Upper lobe of left lung (tissue), 6 donors: Measurements from ENCODE around the gene RBFOX2. TPM values are rescaled to one million over a fixed set of nuclear protein-coding genes. Genes with fewer than 3 reads are reported as not detected.

Experiments
- ATAC-seq, 2 donors: fragments of 200-7000 bp; cut with Tn5 transposase; one replicate each; pipeline ENCODE4 v1.9.1; 2022; ENCODE audit warnings: mild to moderate bottlenecking in 2 of 2, moderate library complexity in 2 of 2; ENCODE audit not compliant: low FRiP score in 2 of 2
- DNase-seq, 2 donors: peaks; one replicate each; pipeline ENCODE4 v3.0.0-alpha.2; 2019 to 2020
- H3K27ac ChIP-seq, 4 donors: fragments of 200-600 bp; sonication (generic); one replicate each; pipeline ENCODE4 v1.5.1; 2016 to 2019
- H3K27me3 ChIP-seq, 4 donors: fragments of 200-600 bp; sonication (generic); one replicate each; pipeline ENCODE4 v1.5.1; 2017 to 2019
- H3K36me3 ChIP-seq, 4 donors: fragments of 200-600 bp; sonication (generic); one replicate each; pipeline ENCODE4 v1.5.1; 2016 to 2019
- H3K4me1 ChIP-seq, 4 donors: fragments of 200-600 bp; sonication (generic); one replicate each; pipeline ENCODE4 v1.5.1; 2018 to 2019
- H3K4me3 ChIP-seq, 4 donors: fragments of 200-600 bp; sonication (generic); one replicate each; pipeline ENCODE4 v1.5.1; 2017 to 2019; ENCODE audit warnings: mild to moderate bottlenecking in 2 of 4, moderate library complexity in 1 of 4
- H3K9me3 ChIP-seq, 4 donors: fragments of 200-600 bp; sonication (generic); one replicate each; pipeline ENCODE4 v1.5.1; 2018 to 2019
- CTCF ChIP-seq, 6 experiments: fragments of 450-650 bp in 4 of 6; fragments of 200-600 bp in 2 of 6; sonication (generic) in 2 of 6; IDR thresholded peaks; one replicate each; pipeline ENCODE4 v1.5.1; 2016 to 2019; ENCODE audit warnings: antibody characterized with exemption in 6 of 6
- EP300 ChIP-seq, 4 donors: sonication (generic); formaldehyde crosslinking; IDR thresholded peaks; one replicate each; pipeline ENCODE4 v1.5.1; 2017; ENCODE audit warnings: antibody characterized with exemption in 4 of 4, control low read depth in 2 of 4
- POLR2A ChIP-seq, 4 donors: fragments of 450-650 bp; IDR thresholded peaks; one replicate each; pipeline ENCODE4 v1.5.1; 2016 to 2017; ENCODE audit warnings: antibody characterized with exemption in 4 of 4, mild to moderate bottlenecking in 2 of 4
- POLR2AphosphoS5 ChIP-seq, 2 donors: sonication (generic); formaldehyde crosslinking; IDR thresholded peaks; one replicate each; pipeline ENCODE4 v1.5.1; 2017; ENCODE audit warnings: antibody characterized with exemption in 2 of 2
- WGBS, 2 donors: methylation state at CpG; one replicate each; pipeline ENCODE4 v1.1.5; 2017 to 2018; 5-methylcytosine and 5-hydroxymethylcytosine counted together
- total RNA-seq, 6 donors: library from RNA; depleted of rRNA in 4 of 6; stranded (reverse); fragments of >200 nt in 4 of 6; gene quantifications; one replicate each; pipeline versions ENCODE4 v1.1.0 to v1.2.1, GENCODE V29; 2016 to 2021
- donor health status: DM: no; HTN: no; CAD: no; lungs with moderate emphysema.
- donor health status: DM: no; HTN: yes; CAD: no; lungs with severe emphysema.

RBFOX2 gene
- total RNA-seq, 6 donors from 2014 or later: 47.8 to 86.4 (median 54.5) TPM

GRCh38 chr22:35785181-35785923, 243.3 kb downstream of the RBFOX2 start:
- ATAC-seq: peak in 1 of 2 donors; percentile 56
- Histone ChIP-seq H3K9me3 (no peaks in the 10 kb centered on the region), H3K27ac (no peak overlapping the region), H3K36me3 (peaks cover 0 to 8% (median 0%) of the 10 kb centered on the region in 4 donors), H3K27me3 (peaks cover 0 to 6% (median 0%) of the 10 kb centered on the region in 4 donors), H3K4me3 (no peak overlapping the region), H3K4me1 (peaks cover 0 to 17% (median 3%) of the 10 kb centered on the region in 4 donors)
- DNase-seq: no peak
- 50 to 53% methylated on average over 4 of the region's 4 CpGs for WGBS, 2 donors
- no peak for TF ChIP-seq EP300 (IDR thresholded peaks at IDR 0.05)
- TF ChIP-seq CTCF (IDR thresholded peaks at IDR 0.05): no peak
- TF ChIP-seq POLR2AphosphoS5 (IDR thresholded peaks at IDR 0.05): no peak
- TF ChIP-seq POLR2A (IDR thresholded peaks at IDR 0.05): no peak

GRCh38 chr22:35784633-35785032, 244.0 kb downstream of the RBFOX2 start:
- Histone ChIP-seq H3K4me1 (peaks cover 0 to 17% (median 3%) of the 10 kb centered on the region in 4 donors), H3K36me3 (peaks cover 0 to 8% (median 0%) of the 10 kb centered on the region in 4 donors), H3K4me3 (no peak overlapping the region), H3K27ac (no peak overlapping the region), H3K9me3 (no peaks in the 10 kb centered on the region), H3K27me3 (peaks cover 0 to 6% (median 0%) of the 10 kb centered on the region in 4 donors)
- 94 to 98% methylated on average over 19 to 21 of the region's 21 CpGs for WGBS, 2 donors
- DNase-seq: peak in 1 of 2 donors; percentile 65
- ATAC-seq: no peak
- TF ChIP-seq POLR2AphosphoS5 (IDR thresholded peaks at IDR 0.05) (no peak), POLR2A (IDR thresholded peaks at IDR 0.05) (no peak), CTCF (IDR thresholded peaks at IDR 0.05) (no peak), EP300 (IDR thresholded peaks at IDR 0.05) (no peak)

GRCh38 chr22:35783943-35784614, 244.5 kb downstream of the RBFOX2 start:
- TF ChIP-seq CTCF (IDR thresholded peaks at IDR 0.05): no peak
- TF ChIP-seq EP300 (IDR thresholded peaks at IDR 0.05): no peak
- TF ChIP-seq POLR2A (IDR thresholded peaks at IDR 0.05): no peak
- TF ChIP-seq POLR2AphosphoS5 (IDR thresholded peaks at IDR 0.05): no peak
- DNase-seq: no peak
- no peaks in the 10 kb centered on the region for H3K9me3 ChIP-seq
- ATAC-seq: peak in 1 of 2 donors; percentile 58
- H3K27me3 ChIP-seq: peaks cover 0 to 6% (median 0%) of the 10 kb centered on the region in 4 donors
- H3K27ac ChIP-seq: no peak overlapping the region
- peaks cover 0 to 8% (median 0%) of the 10 kb centered on the region in 4 donors for H3K36me3 ChIP-seq
- 89 to 96% methylated on average over 9 to 11 of the region's 11 CpGs for WGBS, 2 donors
- H3K4me1 ChIP-seq: peaks cover 0 to 17% (median 3%) of the 10 kb centered on the region in 4 donors
- no peak overlapping the region for H3K4me3 ChIP-seq

- no peak for TF ChIP-seq POLR2AphosphoS5 (IDR thresholded peaks at IDR 0.05)
- no peak for TF ChIP-seq POLR2A (IDR thresholded peaks at IDR 0.05)
- no peak for TF ChIP-seq EP300 (IDR thresholded peaks at IDR 0.05)
- no peak for TF ChIP-seq CTCF (IDR thresholded peaks at IDR 0.05)
- 92 to 98% methylated on average over 5 of the region's 5 CpGs for WGBS, 2 donors
- ATAC-seq: no peak
Measured at GRCh38 chr22:35782504-35782903, 246.1 kb downstream of the RBFOX2 start.

More at GRCh38 chr22:35782504-35782903, 246.1 kb downstream of the RBFOX2 start:
- H3K27ac ChIP-seq: no peak overlapping the region
- peaks cover 0 to 8% (median 0%) of the 10 kb centered on the region in 4 donors for H3K36me3 ChIP-seq
- peaks cover 0 to 6% (median 0%) of the 10 kb centered on the region in 4 donors for H3K27me3 ChIP-seq
- DNase-seq: no peak
- H3K4me3 ChIP-seq: no peak overlapping the region
- H3K4me1 ChIP-seq: peaks cover 0 to 17% (median 3%) of the 10 kb centered on the region in 4 donors
- no peaks in the 10 kb centered on the region for H3K9me3 ChIP-seq
